Measurements from ENCODE around the gene TRIM45. TPM values are rescaled to one million over a fixed set of nuclear protein-coding genes. Genes with fewer than 3 reads are reported as not detected.

Gene TRIM45
- total and polyA plus RNA-seq, 2 of the 13 experiments (the other 11 are each of a cell fraction or from before 2014, with no cell fraction given) = 1.9 to 2.3 TPM

- TF ChIP-seq TRAFD1 (CRISPR knock-in tag; IDR thresholded peaks at IDR 0.05; ENCODE audit: borderline replicate concordance) = no peak
- no peak for TF ChIP-seq ZNF839 (CRISPR knock-in tag; IDR thresholded peaks at IDR 0.05; ENCODE audit: borderline replicate concordance)
- no peak for TF ChIP-seq REL (CRISPR knock-in tag; conservative IDR thresholded peaks at IDR 0.05)
- no peak for TF ChIP-seq SALL1 (CRISPR knock-in tag; IDR thresholded peaks at IDR 0.05)
- TF ChIP-seq KIAA2018 (CRISPR knock-in tag; IDR thresholded peaks at IDR 0.05; ENCODE audit: borderline replicate concordance) = no peak
- TF ChIP-seq DNMT1 (CRISPR knock-in tag; IDR thresholded peaks at IDR 0.05) = no peak
- TF ChIP-seq HMGXB3 (CRISPR knock-in tag; IDR thresholded peaks at IDR 0.05; ENCODE audit: borderline replicate concordance) = no peak
Measured at GRCh38 chr1:117142200-117142599, 20.7 kb upstream of the TRIM45 start (continued).

Measured in HepG2 (cell line).